ENCODE data around the gene KCNC3. TPM values are rescaled to one million over a fixed set of nuclear protein-coding genes. Genes with fewer than 3 reads are reported as not detected.
A peak's percentile ranks its signal among the peaks of the same experiment; 100 is the strongest.

Gene KCNC3
- total RNA-seq, 2 donors from 2014 or later, result 8.6 to 10.7 TPM

GRCh38 chr19:50264483-50265186 lies 64.5 kb downstream of the KCNC3 start:
- TF ChIP-seq CTCF (conservative IDR thresholded peaks at IDR 0.05), result peak; percentile 48
- no peak overlapping the region for H3K9ac ChIP-seq (ENCODE audit: extremely low read depth, low read length, poor library complexity, severe bottlenecking)
- peak; percentile 71 for DNase-seq
- H3K27ac ChIP-seq (ENCODE audit: low read depth, low read length), result no peak overlapping the region
- no peaks in the 10 kb centered on the region for H3K4me1 ChIP-seq (ENCODE audit: control insufficient read depth, insufficient read depth, low read length)
- Mint-ChIP-seq H3K4me3 (no peak overlapping the region), H3K4me1 (no peaks in the 10 kb centered on the region), H3K9me3 (no peaks in the 10 kb centered on the region), H3K36me3 (ENCODE audit: low read depth) (peaks cover 20% of the 10 kb centered on the region), H3K27me3 (ENCODE audit: insufficient read depth) (no peaks in the 10 kb centered on the region), H3K27ac (no peak overlapping the region)
- no peaks in the 10 kb centered on the region for H3K36me3 ChIP-seq (ENCODE audit: control insufficient read depth, insufficient read depth, low read length)
- no peaks in the 10 kb centered on the region for H3K27me3 ChIP-seq (ENCODE audit: control insufficient read depth, insufficient read depth, low read length, poor library complexity, severe bottlenecking)
- 79% methylated on average over 7 to 8 of the region's 8 CpGs for WGBS, 2 experiments (ENCODE audit: insufficient coverage in 1 of 2, insufficient read length in 1 of 2)
- peaks cover 7% of the 10 kb centered on the region for H3K9me3 ChIP-seq (ENCODE audit: control insufficient read depth, low read length)
- no peak overlapping the region for H3K4me3 ChIP-seq (ENCODE audit: low read length)

DNA sequence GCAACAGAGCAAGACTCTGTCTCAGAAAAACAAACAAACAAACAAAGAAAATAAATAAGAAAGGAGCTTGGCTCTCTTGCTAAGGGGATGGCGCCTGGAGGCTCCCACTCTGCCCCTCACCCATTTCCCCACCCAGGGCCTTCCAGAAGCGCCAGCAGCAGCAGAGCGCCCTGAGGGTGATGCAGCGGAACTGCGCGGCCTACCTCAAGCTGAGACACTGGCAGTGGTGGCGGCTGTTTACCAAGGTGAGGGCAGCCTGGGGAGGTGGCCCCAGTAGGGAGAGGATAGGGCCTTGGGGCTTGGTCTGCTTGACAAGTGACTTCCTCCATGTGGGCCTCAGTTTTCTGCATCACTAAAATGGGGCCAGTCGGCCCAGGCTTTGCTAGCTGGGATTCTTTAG lies 66.0 kb downstream of the KCNC3 start:
- WGBS, 2 experiments (ENCODE audit: insufficient coverage in 1 of 2, insufficient read length in 1 of 2), result 89% methylated on average over 8 of the region's 8 CpGs; no CpG with 5 or more reads in 1 of the 2 experiments
- H3K4me3 Mint-ChIP-seq, result no peak overlapping the region

More for the DNA sequence above, 66.0 kb downstream of the KCNC3 start:
- Histone ChIP-seq H3K4me3 (ENCODE audit: low read length) (no peak overlapping the region), H3K36me3 (ENCODE audit: control insufficient read depth, insufficient read depth, low read length) (no peaks in the 10 kb centered on the region), H3K4me1 (ENCODE audit: control insufficient read depth, insufficient read depth, low read length) (no peaks in the 10 kb centered on the region), H3K9ac (ENCODE audit: extremely low read depth, low read length, poor library complexity, severe bottlenecking) (no peak overlapping the region), H3K27ac (ENCODE audit: low read depth, low read length) (no peak overlapping the region), H3K27me3 (ENCODE audit: control insufficient read depth, insufficient read depth, low read length, poor library complexity, severe bottlenecking) (no peaks in the 10 kb centered on the region), H3K9me3 (ENCODE audit: control insufficient read depth, low read length) (peaks cover 7% of the 10 kb centered on the region)
- TF ChIP-seq CTCF (conservative IDR thresholded peaks at IDR 0.05), result no peak
- DNase-seq, result no peak
- H3K27me3 Mint-ChIP-seq (ENCODE audit: insufficient read depth), result no peaks in the 10 kb centered on the region
- peaks cover 1% of the 10 kb centered on the region for H3K9me3 Mint-ChIP-seq
- H3K36me3 Mint-ChIP-seq (ENCODE audit: low read depth), result peaks cover 20% of the 10 kb centered on the region
- no peaks in the 10 kb centered on the region for H3K4me1 Mint-ChIP-seq
- H3K27ac Mint-ChIP-seq, result no peak overlapping the region

Other genes starting within 250 kb of the KCNC3 start
- not detected for gene IZUMO2, start 166.1 kb downstream of the KCNC3 start, total RNA-seq
- 10 to 100 TPM; 12.8 to 16.7 TPM for gene MYH14, start 125.8 kb downstream of the KCNC3 start, total RNA-seq
- 1 to 10 TPM in 1 of 2 donors, under 1 TPM in 1; 0.91 to 1.5 TPM for gene NAPSA, start 36.3 kb upstream of the KCNC3 start, total RNA-seq
- 10 to 100 TPM; 40.4 to 42.7 TPM for gene NR1H2, start 47.1 kb upstream of the KCNC3 start, total RNA-seq
- gene POLD1, start 55.0 kb upstream of the KCNC3 start, total RNA-seq, result 100 to 1,000 TPM; 106 to 127 TPM
- 1 to 10 TPM in 1 of 2 donors, under 1 TPM in 1; 0.11 to 2.6 TPM for gene SPIB, start 89.6 kb upstream of the KCNC3 start, total RNA-seq
- 1 to 10 TPM; 1.9 to 2.3 TPM for gene MYBPC2, start 103.5 kb upstream of the KCNC3 start, total RNA-seq
- gene EMC10, start 147.1 kb upstream of the KCNC3 start, total RNA-seq, result 100 to 1,000 TPM; 119 to 123 TPM
- gene GARIN5A, start 147.5 kb upstream of the KCNC3 start, total RNA-seq, result 1 to 10 TPM; 8.3 to 9.5 TPM
- gene JOSD2, start 181.8 kb upstream of the KCNC3 start, total RNA-seq, result 10 to 100 TPM; 12.1 to 13.7 TPM
- not detected for gene ASPDH, start 184.5 kb upstream of the KCNC3 start, total RNA-seq
- gene LRRC4B, start 239.1 kb upstream of the KCNC3 start, total RNA-seq, result 1 to 10 TPM; 2.3 to 7.0 TPM

Data from endodermal cell (in vitro differentiated cells).